DMS153 (cell line): ENCODE measurements around the gene AHSG.

ENCODE experiments used
- DNase-seq: peaks from one replicate; lab custom pipeline; 2025; lab: John Stamatoyannopoulos, UW

AHSG gene

GRCh38 chr3:186592682-186593081 is 20.2 kb upstream of the AHSG start:
- no peak for DNase-seq

- no peak for DNase-seq
These were observed 19.0 kb upstream of the AHSG start for GRCh38 chr3:186593862-186594261.

- no peak for DNase-seq
These were observed 18.2 kb upstream of the AHSG start for GRCh38 chr3:186594591-186595113.

GRCh38 chr3:186596568-186597287 is 16.1 kb upstream of the AHSG start:
- no peak for DNase-seq

- DNase-seq = no peak
These were observed 14.6 kb upstream of the AHSG start for GRCh38 chr3:186598108-186598784.

GRCh38 chr3:186598794-186599141 is 14.1 kb upstream of the AHSG start:
- DNase-seq = no peak

- no peak for DNase-seq
These were observed 13.6 kb upstream of the AHSG start for GRCh38 chr3:186599142-186599784.

- no peak for DNase-seq
These were observed 13.1 kb upstream of the AHSG start for GRCh38 chr3:186599785-186600166.

- no peak for DNase-seq
These were observed 12.0 kb upstream of the AHSG start for GRCh38 chr3:186600896-186601295.

- no peak for DNase-seq
These were observed 9.7 kb upstream of the AHSG start for GRCh38 chr3:186603159-186603558.

GRCh38 chr3:186605078-186605477 is 7.8 kb upstream of the AHSG start:
- DNase-seq = no peak

GRCh38 chr3:186605561-186606545 is 7.0 kb upstream of the AHSG start:
- no peak for DNase-seq

- DNase-seq = no peak
These were observed 4.1 kb upstream of the AHSG start for GRCh38 chr3:186608624-186609215.

GRCh38 chr3:186609247-186609868 is 3.5 kb upstream of the AHSG start:
- DNase-seq = no peak

GRCh38 chr3:186612065-186612464 is 795 bp upstream of the AHSG start:
- DNase-seq = no peak

- DNase-seq = no peak
These were observed 891 bp downstream of the AHSG start for GRCh38 chr3:186613637-186614265.

- no peak for DNase-seq
These were observed 1.4 kb downstream of the AHSG start for GRCh38 chr3:186614266-186614596.

- peak; percentile 49 for DNase-seq
These were observed 2.0 kb downstream of the AHSG start for GRCh38 chr3:186614597-186615483.

- no peak for DNase-seq
These were observed 3.4 kb downstream of the AHSG start for GRCh38 chr3:186616299-186616617.
